Pancreas (tissue), 10 donors: ENCODE measurements around the gene ARID5B. TPM values are rescaled to one million over a fixed set of nuclear protein-coding genes. Genes with fewer than 3 reads are reported as not detected.
A peak's percentile ranks its signal among the peaks of the same experiment; 100 is the strongest.

Experiments used
- ATAC-seq, 4 donors: fragments of 200-7000 bp; cut with Tn5 transposase; one replicate each; pipeline versions ENCODE4 v1.8.0 to v1.9.1; 2020; ENCODE audit warnings: mild to moderate bottlenecking in 4 of 4, moderate library complexity in 4 of 4
- DNase-seq, 6 donors: peaks; one replicate each; pipeline ENCODE4 v3.0.0-alpha.2; 2020
- FAIRE-seq: peaks from 2 replicates; lab custom pipeline; 2012; peaks lifted over from hg19 to GRCh38; lab: Jason Lieb, UNC
- H3K27ac ChIP-seq, 4 donors: fragments of 200-600 bp; sonication (generic); 1 replicate in 3 of 4; 2 replicates in 1 of 4; pipeline versions ENCODE4 v1.5.0 to v1.8.0; 2020
- H3K27me3 ChIP-seq, 4 donors: fragments of 200-600 bp; one replicate each; pipeline ENCODE4 v1.8.0; 2021
- H3K36me3 ChIP-seq, 3 donors: fragments of 200-600 bp; sonication (generic) in 1 of 3; one replicate each; pipeline versions ENCODE4 v1.5.0 to v1.8.0; 2020 to 2021
- H3K4me1 ChIP-seq, 3 donors: fragments of 200-600 bp; one replicate each; pipeline ENCODE4 v1.8.0; 2021
- H3K4me3 ChIP-seq, 4 donors: fragments of 200-600 bp; sonication (generic) in 2 of 4; one replicate each; pipeline versions ENCODE4 v1.5.0 to v1.8.0; 2020 to 2021
- H3K9me3 ChIP-seq, 4 donors: fragments of 200-600 bp; one replicate each; pipeline ENCODE4 v1.8.0; 2021
- CTCF ChIP-seq, 4 donors: fragments of 200-600 bp; sonication (generic) in 3 of 4; IDR thresholded peaks; one replicate each; pipeline versions ENCODE4 v1.5.0 to v1.8.0; 2021; ENCODE audit warnings: antibody characterized with exemption in 4 of 4
- WGBS, 2 donors: extraction: QIAGEN DNeasy Blood & Tissue Kit; methylation state at CpG; one replicate each; pipeline ENCODE4 v1.1.7; 2013; 5-methylcytosine and 5-hydroxymethylcytosine counted together
- intact Hi-C, 3 donors: fragments of 100-400 bp; cut with DNase I; formaldehyde crosslinking; loops; one replicate each; pipeline versions ENCODE4 v1.11.1 to v1.14.2; 2022
- polyA plus RNA-seq, 2 donors: library from polyadenylated mRNA; stranded (reverse); fragments of 200-250 nt; gene quantifications; one replicate each; pipeline ENCODE4 v1.2.3, GENCODE V29; 2013
- total RNA-seq, 6 donors: library from RNA; stranded (reverse); fragmentation: NEBNext Ultra II Directional in 4 of 6; extraction: Animal tissue kit (Norgen Biotek cat#: 25700) in 4 of 6; gene quantifications; one replicate each; pipeline versions ENCODE4 v1.2.1 to v1.2.4, GENCODE V29; 2021 to 2023
- donor health status: healthy with polysubstance abuse.
- donor health status: DM: no; HTN: no; CAD: no; lungs with moderate emphysema.
- donor health status: DM: no; HTN: no; CAD: no.
- donor health status: control.
- donor health status: control.
- donor health status: Bipolar disorder and iron deficiency.
- donor health status: DM: yes; HTN: yes; CAD: no.
- donor health status: DM: no; HTN: no; CAD: no.
- donor health status: DM: no; HTN: no; CAD: no.
- donor health status: DM: yes; HTN: yes; CAD: no.

ARID5B gene
- total and polyA plus RNA-seq, 8 donors = 2.6 to 13.0 (median 5.0) TPM

DNA sequence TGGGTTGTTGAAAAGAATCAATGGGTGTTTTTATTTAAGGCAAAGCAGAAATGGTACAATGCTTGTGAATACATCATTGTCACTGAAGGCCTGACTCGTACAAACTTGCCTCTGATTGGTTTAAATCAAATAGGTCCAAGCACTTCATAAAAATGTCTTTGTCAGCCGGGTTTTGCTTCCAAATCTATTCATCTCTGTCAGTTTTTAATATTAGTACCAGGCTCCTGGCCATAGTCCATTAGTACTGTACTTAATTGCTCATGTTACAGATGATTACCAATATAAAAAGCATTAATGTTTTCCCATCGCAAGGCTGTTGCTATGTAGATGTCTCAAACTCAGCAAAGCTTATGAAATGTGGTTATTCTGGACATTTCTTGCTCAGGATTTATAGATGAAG, 171.9 kb downstream of the ARID5B start:
- ATAC-seq (no peak), FAIRE-seq (no peak), DNase-seq (no peak)
- TF ChIP-seq CTCF (IDR thresholded peaks at IDR 0.05) = no peak
- H3K4me1 ChIP-seq = peaks cover 0 to 8% (median 6%) of the 10 kb centered on the region in 3 donors
- intact Hi-C loops = no loop called here
- H3K27me3 ChIP-seq = no peaks in the 10 kb centered on the region
- H3K4me3 ChIP-seq = no peak overlapping the region
- H3K9me3 ChIP-seq = no peaks in the 10 kb centered on the region
- peaks cover 0 to 4% (median 4%) of the 10 kb centered on the region in 3 donors for H3K36me3 ChIP-seq
- no peak overlapping the region for H3K27ac ChIP-seq
- 51 to 61% methylated on average over 3 of the region's 3 CpGs for WGBS, 2 donors

DNA sequence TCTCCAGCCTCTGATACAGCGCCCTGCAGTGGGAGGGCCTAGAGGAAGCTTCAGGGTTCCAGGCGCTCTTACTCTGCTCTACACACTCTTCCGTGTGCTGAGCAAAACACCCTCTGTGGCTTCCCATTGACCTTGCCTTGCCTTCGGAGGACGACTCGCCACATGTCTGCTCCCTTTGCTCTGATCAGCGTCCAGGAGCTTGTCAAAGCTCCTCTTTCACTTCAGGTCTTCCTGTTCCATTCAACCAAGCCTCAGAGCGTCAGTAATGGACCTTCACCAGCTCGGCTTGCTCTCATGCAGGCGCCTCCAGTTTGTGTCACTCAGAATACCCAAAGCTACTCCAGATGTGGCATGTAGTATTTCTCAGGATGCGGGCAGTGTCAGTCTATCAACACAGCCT, 173.9 kb downstream of the ARID5B start:
- TF ChIP-seq CTCF (IDR thresholded peaks at IDR 0.05) = no peak

DNA sequence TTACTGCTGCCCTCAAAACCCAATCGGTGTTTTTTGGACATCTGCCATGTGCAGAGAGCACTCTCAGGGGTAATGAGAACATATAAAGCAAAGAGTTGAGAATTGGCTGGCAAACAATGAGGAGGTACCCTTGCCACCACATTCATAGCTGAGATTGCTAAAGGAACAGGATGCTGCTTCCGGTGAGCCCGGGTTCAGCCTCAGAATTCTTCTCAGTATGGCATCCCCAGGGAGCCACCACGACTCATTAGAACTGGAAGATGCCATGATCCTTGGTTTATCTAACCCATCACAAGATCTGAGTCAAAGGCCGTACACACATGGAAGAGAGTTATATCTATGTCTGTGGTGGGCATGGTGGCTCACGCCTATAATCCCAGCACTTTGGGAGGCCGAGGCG, 174.4 kb downstream of the ARID5B start:
- Histone ChIP-seq H3K4me3 (no peak overlapping the region), H3K27ac (no peak overlapping the region), H3K36me3 (peaks cover 0 to 4% (median 0%) of the 10 kb centered on the region in 3 donors), H3K4me1 (peaks cover 0 to 8% (median 8%) of the 10 kb centered on the region in 3 donors), H3K9me3 (no peaks in the 10 kb centered on the region), H3K27me3 (no peaks in the 10 kb centered on the region)
- no peak for DNase-seq
- no peak for TF ChIP-seq CTCF (IDR thresholded peaks at IDR 0.05)
- FAIRE-seq = no peak
- WGBS, 2 donors = 79 to 84% methylated on average over 8 of the region's 8 CpGs
- no peak for ATAC-seq
- intact Hi-C loops = no loop called here

More for the DNA sequence above, 173.9 kb downstream of the ARID5B start:
- no peak for ATAC-seq
- Histone ChIP-seq H3K36me3 (peaks cover 0 to 4% (median 0%) of the 10 kb centered on the region in 3 donors), H3K9me3 (no peaks in the 10 kb centered on the region), H3K4me1 (peaks cover 0 to 8% (median 6%) of the 10 kb centered on the region in 3 donors), H3K4me3 (no peak overlapping the region), H3K27me3 (no peaks in the 10 kb centered on the region), H3K27ac (no peak overlapping the region)
- no peak for DNase-seq
- FAIRE-seq = no peak
- 88 to 96% methylated on average over 11 of the region's 11 CpGs for WGBS, 2 donors
- intact Hi-C loops = no loop called here

- intact Hi-C loops = no loop called here
- Histone ChIP-seq H3K9me3 (no peaks in the 10 kb centered on the region), H3K4me3 (no peak overlapping the region), H3K4me1 (peaks cover 0 to 18% (median 8%) of the 10 kb centered on the region in 3 donors), H3K27me3 (no peaks in the 10 kb centered on the region), H3K27ac (peak overlapping the region in 1 of 4 donors; percentile 25), H3K36me3 (peaks cover 0 to 4% (median 0%) of the 10 kb centered on the region in 3 donors)
- peak in 3 of 4 donors; percentile 16 to 59 (median 22) for ATAC-seq
- WGBS, 2 donors = 50 to 54% methylated on average over 2 of the region's 2 CpGs
- DNase-seq = no peak
- no peak for TF ChIP-seq CTCF (IDR thresholded peaks at IDR 0.05)
- no peak for FAIRE-seq
Observed at GRCh38 chr10:62076891-62077290, 175.4 kb downstream of the ARID5B start.

DNA sequence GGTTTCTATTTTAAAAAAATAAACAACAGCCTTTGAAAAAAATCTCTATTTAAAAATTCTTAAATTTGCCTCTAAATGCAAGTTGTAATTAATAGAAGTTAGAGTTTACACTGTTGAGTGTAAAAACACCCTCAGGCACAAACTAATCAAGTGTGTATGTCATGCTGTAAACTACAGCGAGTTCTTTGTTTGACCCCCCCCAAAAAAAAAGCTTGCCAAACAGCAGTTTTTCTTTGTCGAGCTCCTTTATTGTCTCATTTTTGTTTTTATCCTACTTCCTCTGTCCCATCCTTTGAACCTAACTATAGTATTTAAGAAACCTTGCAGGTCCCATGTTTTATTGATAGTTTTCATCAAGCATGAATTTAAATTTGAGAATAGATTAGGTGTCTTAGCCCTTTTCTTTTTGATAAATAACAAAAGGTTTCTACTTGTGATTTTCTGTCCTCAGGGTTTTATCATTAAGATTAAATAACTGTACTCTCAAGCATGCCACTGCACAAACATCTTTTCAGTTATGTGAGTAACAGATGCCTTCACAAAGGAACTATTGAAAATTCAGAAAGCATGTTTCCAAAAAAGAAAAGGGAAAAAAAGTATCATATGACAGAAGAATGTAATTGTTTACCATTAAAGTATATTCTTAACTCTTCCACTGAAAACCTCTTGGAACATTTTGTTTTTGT, 176.0 kb downstream of the ARID5B start:
- no peak overlapping the region for H3K4me3 ChIP-seq
- 50 to 51% methylated on average over 2 of the region's 2 CpGs for WGBS, 2 donors
- ATAC-seq = no peak
- intact Hi-C loops = no loop called here
- no peaks in the 10 kb centered on the region for H3K27me3 ChIP-seq
- H3K36me3 ChIP-seq = peaks cover 0 to 4% (median 0%) of the 10 kb centered on the region in 3 donors
- DNase-seq = no peak
- peak overlapping the region in 1 of 4 donors; percentile 25 for H3K27ac ChIP-seq
- no peak for FAIRE-seq
- H3K4me1 ChIP-seq = peaks cover 0 to 23% (median 8%) of the 10 kb centered on the region in 3 donors
- no peak for TF ChIP-seq CTCF (IDR thresholded peaks at IDR 0.05)
- no peaks in the 10 kb centered on the region for H3K9me3 ChIP-seq
